Measurements from ENCODE around the gene CDK1.

GRCh38 chr10:60803433-60803832, 25.2 kb downstream of the CDK1 start:
- TF ChIP-seq CTCF (conservative IDR thresholded peaks at IDR 0.05) (no peak), ZFX (IDR thresholded peaks at IDR 0.05) (no peak)

Measured in C4-2B (cell line).